NOMO-1 (cell line): ENCODE data around the gene GSTA4.
"Not testable (repeated sequence)": the region's sequence is repeated elsewhere in the genome, so short reads cannot be mapped to it uniquely, and the experiment has no call there.

Source experiments
- DNase-seq, 2 experiments: peaks; one replicate each; lab custom pipeline; 2025; ENCODE audit not compliant: unreplicated experiment in 2 of 2; lab: John Stamatoyannopoulos, UW

The GSTA4 gene

GRCh38 chr6:52976591-52977035, 18.5 kb downstream of the GSTA4 start:
- DNase-seq = peak; percentile 65 to 76

DNA sequence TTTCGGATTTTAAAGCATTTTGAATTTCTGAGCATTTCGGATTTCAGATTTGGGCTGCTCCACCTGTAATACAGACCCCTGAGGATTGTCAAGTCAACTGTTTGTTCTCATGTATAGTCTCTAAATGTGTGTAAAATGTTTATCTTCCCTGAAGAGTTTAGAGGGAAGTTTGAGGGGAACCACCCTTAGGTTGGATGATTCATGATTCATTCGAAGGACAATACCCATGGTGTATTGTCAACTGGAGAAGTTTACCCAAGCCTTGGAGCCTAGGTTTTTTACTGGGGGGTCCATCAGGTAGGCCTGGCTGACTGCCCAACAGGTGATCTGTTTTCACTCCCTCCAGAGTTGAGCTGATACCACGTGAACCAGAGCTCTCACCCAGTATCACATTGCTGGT, 18.9 kb downstream of the GSTA4 start:
- no peak for DNase-seq

DNA sequence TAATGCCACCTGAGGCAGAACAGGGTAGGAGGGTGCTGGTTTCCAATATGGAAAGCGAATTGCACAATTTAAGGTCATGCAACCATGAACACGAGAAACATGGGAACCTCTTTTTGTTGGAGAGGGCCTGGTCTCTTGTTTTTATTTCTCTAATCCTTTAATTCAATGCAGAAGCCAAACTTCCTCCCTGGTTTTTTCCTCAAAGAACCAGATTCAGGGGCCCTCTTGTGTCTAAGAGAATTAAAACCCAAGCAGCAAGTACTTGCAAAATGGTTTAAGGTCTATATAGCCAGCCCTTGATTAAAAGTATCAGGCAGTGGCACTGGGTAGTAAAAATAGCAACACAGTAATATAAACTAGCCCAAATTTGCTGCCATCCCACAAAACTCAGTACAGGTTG, 19.5 kb downstream of the GSTA4 start:
- DNase-seq = no peak

DNA sequence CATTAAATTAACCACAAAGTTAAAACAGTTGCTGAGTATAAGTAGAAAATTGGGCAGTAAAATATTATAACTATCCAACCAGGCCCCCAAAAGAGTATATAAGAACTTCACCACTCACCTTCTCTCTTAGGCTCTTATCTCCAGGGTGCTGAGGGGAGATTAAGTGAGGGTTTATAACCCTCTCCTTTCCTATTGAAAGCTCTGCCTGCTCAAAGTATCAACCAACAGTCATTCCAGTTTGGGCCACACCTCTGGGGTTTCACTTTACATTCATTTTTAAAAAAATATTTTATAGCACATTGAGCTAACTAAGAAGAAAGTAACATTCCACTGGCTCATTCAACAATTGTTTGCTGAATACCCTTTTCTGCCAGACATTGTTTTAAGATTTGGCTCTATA, 22.1 kb downstream of the GSTA4 start:
- no peak for DNase-seq

GRCh38 chr6:52969359-52969758, 25.7 kb downstream of the GSTA4 start:
- no peak for DNase-seq

DNA sequence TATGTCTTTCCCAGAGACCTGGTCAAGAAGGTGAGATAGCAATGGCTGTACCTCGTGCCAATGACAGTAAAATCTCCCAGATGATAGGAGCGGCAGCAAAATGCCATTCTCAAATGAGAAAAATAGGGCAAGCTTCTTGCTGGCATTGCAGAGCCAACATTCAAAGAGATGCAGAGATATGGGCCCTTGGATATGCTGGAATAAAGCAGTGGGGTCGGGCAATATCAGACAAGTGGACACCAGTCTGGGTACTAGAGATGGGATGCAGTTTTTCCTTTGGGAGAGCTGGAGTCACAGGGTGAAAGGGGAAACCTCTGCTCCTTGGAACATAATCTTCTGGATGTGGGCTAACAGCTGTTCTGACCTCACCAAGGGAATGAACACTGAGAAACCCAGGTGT, 29.0 kb downstream of the GSTA4 start:
- DNase-seq = no peak

DNA sequence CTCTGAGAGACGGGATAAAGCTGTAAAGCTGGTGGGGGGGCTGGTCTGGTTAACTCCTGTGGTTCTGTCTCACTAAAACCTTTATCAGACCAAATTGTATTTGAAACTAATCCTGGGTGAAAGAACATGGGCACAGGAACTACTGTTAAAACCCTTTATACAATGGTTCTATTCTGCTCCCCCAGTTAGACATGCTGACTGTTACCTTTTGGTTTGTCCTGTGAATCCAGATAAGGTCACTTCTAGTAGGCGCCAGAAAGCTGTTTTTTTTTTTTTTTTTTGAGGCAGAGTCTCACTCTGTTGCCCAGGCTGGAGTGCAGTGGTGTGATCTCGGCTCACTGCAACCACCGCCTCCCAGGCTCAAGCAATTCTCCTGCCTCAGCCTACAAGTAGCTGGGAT, 29.7 kb downstream of the GSTA4 start:
- no peak for DNase-seq

GRCh38 chr6:52964318-52964717, 30.8 kb downstream of the GSTA4 start:
- no peak for DNase-seq

DNA sequence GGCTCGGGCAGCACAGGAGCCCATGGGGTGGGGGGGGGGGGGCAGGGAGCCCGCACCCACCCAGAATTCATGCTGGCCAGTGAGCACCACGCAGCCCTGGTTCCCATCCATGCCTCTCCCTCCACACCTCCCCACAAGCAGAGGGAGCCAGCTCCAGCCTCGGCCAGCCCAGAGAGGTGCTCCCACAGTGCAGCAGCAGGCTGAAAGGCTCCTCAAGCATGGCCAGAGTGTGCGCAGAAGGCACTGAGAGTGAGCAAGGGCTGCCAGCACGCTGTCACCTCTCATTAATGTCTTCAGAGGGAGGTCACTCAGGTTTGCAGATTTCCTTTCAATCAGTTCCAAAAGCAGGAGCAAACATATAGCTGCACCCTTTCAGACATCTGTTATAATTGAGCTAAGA, 32.4 kb downstream of the GSTA4 start:
- DNase-seq = no peak

- DNase-seq = not testable (repeated sequence)
These were observed 34.1 kb downstream of the GSTA4 start for GRCh38 chr6:52961022-52961421.

DNA sequence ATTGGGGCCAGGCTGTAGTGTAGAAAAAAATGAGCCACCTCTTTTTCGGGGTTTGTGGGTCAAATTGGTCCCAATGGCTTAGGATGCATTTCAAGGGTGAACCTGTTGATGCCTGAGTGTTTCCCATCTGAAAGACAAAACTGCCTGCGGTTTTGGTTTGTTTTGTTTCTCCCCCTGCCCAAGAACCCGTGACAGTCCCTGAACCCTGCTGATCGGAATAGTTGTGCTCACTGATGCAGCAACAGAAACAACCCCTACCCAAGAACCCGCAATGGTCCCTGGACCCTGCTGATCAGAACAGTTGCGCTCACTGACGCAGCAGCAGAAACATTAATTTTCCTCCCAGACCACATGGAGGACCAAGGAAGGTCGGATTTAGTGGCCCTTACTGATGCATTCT, 34.9 kb downstream of the GSTA4 start:
- not testable (repeated sequence) for DNase-seq

DNA sequence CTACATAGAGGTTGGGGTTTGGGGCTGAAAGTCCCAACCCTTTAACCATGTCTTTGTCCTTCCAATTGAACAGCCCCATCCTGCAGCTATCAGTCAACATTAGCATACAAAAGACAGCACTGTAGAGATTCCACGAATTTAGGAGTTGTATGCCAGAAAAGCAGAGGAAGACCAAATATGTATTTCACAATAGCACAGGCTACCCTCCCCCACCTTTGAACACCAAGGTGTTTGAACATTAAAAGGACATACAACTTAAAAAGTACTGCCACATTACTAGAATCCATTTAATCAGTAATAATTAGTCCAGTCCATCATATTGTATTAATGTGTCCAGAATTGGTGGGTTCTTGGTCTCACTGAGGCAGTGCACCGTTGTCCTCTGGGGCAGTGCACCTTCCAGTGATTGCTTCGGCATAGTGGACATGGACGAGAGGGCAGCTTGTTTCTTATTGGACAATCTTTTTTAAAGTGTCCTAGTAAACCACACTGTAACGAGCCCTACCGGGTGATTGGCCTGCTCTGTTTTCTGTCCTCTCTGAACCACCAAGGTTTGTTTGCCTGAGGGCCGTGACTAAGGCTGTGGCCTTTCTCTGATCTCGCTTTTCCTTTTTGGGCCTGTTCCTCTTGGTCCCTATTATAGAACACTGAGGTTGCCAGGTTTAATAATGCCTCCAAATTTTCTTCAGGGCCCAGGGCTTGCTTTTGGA, 36.4 kb downstream of the GSTA4 start:
- DNase-seq = no peak

GRCh38 chr6:52955871-52956270, 39.2 kb downstream of the GSTA4 start:
- no peak for DNase-seq

GRCh38 chr6:52953911-52954839, 40.9 kb downstream of the GSTA4 start:
- DNase-seq = no peak

DNA sequence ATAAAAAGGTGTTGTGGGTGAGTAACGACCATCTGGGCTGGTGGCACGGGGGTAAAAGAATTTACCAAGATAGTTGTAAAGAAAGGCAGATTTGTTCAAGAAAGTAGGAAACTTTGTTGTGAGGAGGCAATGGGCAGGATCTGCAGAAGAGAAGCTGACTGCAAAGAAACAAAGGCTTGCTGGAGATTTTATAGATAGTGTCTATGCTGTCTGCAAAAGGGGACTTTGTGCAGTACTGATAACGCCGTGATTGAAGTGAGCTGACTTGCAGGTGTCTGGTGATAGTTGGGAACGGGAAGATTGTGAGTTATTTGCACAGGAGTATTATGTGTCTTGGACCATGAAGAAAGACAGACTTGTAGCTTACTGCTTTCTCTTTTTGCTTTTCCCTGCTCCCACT, 48.8 kb downstream of the GSTA4 start:
- DNase-seq = no peak

DNA sequence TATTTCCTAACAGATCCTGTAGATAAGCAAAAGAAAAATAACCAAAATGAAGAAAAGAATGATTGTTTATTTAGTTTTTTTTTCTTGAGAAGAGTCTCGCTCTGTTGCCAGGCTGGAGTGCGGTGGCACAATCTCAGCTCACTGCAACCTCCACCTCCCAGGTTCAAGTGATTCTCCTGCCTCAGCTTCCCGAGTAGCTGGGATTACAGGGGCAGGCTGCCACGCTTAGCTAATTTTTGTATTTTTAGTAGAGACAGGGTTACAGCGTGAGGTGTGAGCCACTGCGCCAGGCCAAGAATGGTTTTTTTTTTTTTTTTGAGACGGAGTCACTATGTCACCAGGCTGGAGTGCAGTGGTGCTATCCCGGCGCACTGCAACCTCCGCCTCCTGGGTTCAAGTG, 52.3 kb downstream of the GSTA4 start:
- DNase-seq = not testable (repeated sequence)

- DNase-seq = no peak
These were observed 52.9 kb downstream of the GSTA4 start for GRCh38 chr6:52942221-52942620.

GRCh38 chr6:52937908-52938307, 57.2 kb downstream of the GSTA4 start:
- no peak for DNase-seq

GRCh38 chr6:52933778-52934177, 61.3 kb downstream of the GSTA4 start:
- no peak for DNase-seq

DNA sequence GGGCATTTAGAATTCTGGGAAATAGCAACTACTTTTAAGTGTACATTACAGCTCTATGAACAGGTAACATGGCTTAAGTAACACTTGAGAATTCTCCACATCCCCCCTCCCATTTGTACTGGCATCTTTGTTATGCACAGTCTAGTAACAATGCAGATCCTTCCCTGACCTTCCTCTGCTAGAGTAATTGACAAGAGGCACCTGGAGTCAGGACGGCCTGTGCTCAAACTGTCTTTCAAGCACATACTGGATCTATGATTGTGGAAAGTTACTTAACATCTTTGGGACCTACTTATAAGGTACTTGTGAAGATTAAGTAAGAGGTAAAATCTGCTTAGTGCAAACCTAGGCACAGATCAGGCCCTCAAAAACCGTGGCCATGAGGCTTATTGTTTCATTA, 63.7 kb downstream of the GSTA4 start:
- no peak for DNase-seq

DNA sequence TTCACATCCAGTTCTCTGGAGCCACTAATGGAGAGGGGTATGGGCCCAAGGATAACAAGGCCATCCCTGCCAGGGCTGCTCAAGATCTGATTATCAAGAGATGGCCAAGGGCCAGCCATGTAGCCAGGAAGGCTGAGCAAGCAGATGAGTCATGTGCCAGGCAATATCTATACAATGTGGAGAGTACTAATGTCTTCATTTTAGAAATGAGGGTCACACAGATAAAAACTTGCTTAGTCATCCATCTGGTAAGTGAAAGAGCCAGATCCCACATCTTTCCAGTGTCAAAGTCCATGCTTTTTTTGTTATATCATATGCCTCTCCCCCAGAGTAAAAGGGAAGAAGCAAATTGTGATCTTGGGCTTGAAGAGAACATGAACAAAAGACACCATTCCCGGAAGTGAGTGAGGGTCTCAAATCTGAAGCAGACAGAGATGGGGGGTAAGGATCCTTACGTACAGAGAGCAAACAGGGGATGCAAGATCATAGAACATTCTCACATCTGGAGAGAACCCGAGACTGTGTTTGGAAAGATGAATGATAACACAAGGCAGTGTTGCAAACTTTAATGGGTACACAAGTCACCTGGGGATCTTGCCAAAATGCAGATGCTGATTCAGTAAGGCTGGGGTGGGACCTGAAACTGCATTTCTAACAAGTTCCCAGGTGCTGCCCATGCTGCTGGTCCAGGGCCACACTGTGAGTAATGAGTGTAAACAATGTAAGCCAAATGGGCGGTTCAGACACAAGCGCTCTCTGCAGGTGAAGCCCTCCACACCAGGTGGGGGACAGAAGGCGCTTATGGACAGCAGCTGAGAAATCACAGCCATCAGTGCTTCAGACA, 65.5 kb downstream of the GSTA4 start:
- DNase-seq = no peak
